Loucy (cell line): ENCODE measurements around the gene APLF.

ENCODE experiments used
- EZH2phosphoT487 ChIP-seq: fragments of 200-600 bp; IDR thresholded peaks from 2 replicates; pipeline ENCODE4 v1.6.1; 2018; ENCODE audit warnings: antibody characterized with exemption, mild to moderate bottlenecking, moderate library complexity, borderline replicate concordance
- TF ChIP-seq, protein P1 (sequence below): fragments of 200-600 bp; sonication (generic); conservative IDR thresholded peaks from 2 replicates; pipeline ENCODE4 v1.5.1; 2014; ENCODE audit warnings: mild to moderate bottlenecking, antibody characterized with exemption, low read length

DNA sequence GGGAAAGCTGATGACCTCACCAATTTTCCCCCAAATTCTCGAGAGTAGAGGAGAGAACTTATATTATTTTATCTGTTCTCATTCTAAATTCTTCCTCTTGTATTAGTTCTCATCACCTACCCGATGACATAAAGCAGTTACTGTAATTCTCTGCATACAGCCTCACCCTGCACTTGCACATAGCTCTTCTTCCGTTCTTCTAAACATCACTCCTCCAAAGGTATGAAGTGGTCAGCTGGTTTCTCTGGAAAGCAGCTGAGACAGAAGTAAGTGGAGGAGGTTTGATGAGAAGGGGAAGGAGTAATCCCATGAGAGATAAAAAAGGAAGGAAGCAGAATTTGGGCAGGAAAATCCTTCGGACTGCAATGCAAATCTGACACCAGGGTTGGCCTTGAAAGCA is 39.3 kb upstream of the APLF start:
- TF ChIP-seq, protein P1, sequence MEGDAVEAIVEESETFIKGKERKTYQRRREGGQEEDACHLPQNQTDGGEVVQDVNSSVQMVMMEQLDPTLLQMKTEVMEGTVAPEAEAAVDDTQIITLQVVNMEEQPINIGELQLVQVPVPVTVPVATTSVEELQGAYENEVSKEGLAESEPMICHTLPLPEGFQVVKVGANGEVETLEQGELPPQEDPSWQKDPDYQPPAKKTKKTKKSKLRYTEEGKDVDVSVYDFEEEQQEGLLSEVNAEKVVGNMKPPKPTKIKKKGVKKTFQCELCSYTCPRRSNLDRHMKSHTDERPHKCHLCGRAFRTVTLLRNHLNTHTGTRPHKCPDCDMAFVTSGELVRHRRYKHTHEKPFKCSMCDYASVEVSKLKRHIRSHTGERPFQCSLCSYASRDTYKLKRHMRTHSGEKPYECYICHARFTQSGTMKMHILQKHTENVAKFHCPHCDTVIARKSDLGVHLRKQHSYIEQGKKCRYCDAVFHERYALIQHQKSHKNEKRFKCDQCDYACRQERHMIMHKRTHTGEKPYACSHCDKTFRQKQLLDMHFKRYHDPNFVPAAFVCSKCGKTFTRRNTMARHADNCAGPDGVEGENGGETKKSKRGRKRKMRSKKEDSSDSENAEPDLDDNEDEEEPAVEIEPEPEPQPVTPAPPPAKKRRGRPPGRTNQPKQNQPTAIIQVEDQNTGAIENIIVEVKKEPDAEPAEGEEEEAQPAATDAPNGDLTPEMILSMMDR, result no peak
- TF ChIP-seq EZH2phosphoT487, result no peak
